Omental fat pad (tissue), 4 donors: ENCODE data around the gene ARAP2. TPM values are rescaled to one million over a fixed set of nuclear protein-coding genes. Genes with fewer than 3 reads are reported as not detected.

Source experiments
- ATAC-seq: fragments of 150-250 bp; one replicate; pipeline ENCODE4 v1.9.1; 2016; ENCODE audit warnings: mild to moderate bottlenecking, moderate library complexity; ENCODE audit not compliant: low FRiP score
- DNase-seq: peaks from one replicate; pipeline ENCODE4 v3.0.0-alpha.2; 2019; ENCODE audit warnings: low spot score
- CTCF ChIP-seq, 3 donors: fragments of 450-650 bp; IDR thresholded peaks; one replicate each; pipeline ENCODE4 v1.5.1; 2016 to 2017; ENCODE audit warnings: antibody characterized with exemption in 3 of 3, mild to moderate bottlenecking in 3 of 3, moderate library complexity in 2 of 3
- total RNA-seq, 4 donors: library from RNA; depleted of rRNA; stranded (reverse); fragments of >200 nt; gene quantifications; one replicate each; pipeline ENCODE4 v1.1.0, GENCODE V29; 2016

The ARAP2 gene
- total RNA-seq, 4 donors from 2014 or later, result 21.6 to 138 (median 72.3) TPM

- DNase-seq (no peak), ATAC-seq (no peak)
- TF ChIP-seq CTCF (IDR thresholded peaks at IDR 0.05), result no peak
Observed at GRCh38 chr4:36198068-36198808, 46.1 kb downstream of the ARAP2 start.

- ATAC-seq, result no peak
- no peak for DNase-seq
- no peak for TF ChIP-seq CTCF (IDR thresholded peaks at IDR 0.05)
Observed at GRCh38 chr4:36197501-36197900, 46.8 kb downstream of the ARAP2 start.

GRCh38 chr4:36196145-36196913 is 48.0 kb downstream of the ARAP2 start:
- DNase-seq, result no peak
- no peak for TF ChIP-seq CTCF (IDR thresholded peaks at IDR 0.05)
- ATAC-seq, result no peak

- no peak for ATAC-seq
- TF ChIP-seq CTCF (IDR thresholded peaks at IDR 0.05), result no peak
- DNase-seq, result no peak
Observed at GRCh38 chr4:36192922-36193321, 51.4 kb downstream of the ARAP2 start.

GRCh38 chr4:36189511-36190226 is 54.6 kb downstream of the ARAP2 start:
- ATAC-seq (no peak), DNase-seq (no peak)
- no peak for TF ChIP-seq CTCF (IDR thresholded peaks at IDR 0.05)

- no peak for DNase-seq
- no peak for TF ChIP-seq CTCF (IDR thresholded peaks at IDR 0.05)
- no peak for ATAC-seq
Observed at GRCh38 chr4:36187723-36188333, 56.5 kb downstream of the ARAP2 start.
